Central memory CD8-positive, alpha-beta T cell (primary cell): Measurements from ENCODE around the gene PRKCE.

Experiments used
- ATAC-seq: fragments of 150-1000 bp; cut with Tn5 transposase; replicated peaks from 2 replicates; pipeline ENCODE4 v1.10.0; 2022; ENCODE audit warnings: mild to moderate bottlenecking, moderate FRiP score, moderate number of reproducible peaks; ENCODE audit not compliant: poor library complexity, severe bottlenecking; ENCODE audit errors: extremely low read depth
- DNase-seq, 2 donors: peaks; one replicate each; pipeline ENCODE4 v3.0.0; 2021; ENCODE audit warnings: low spot score in 2 of 2
- H3K27ac Mint-ChIP-seq: one replicate; pipeline ENCODE4 v1.8.0; 2022; ENCODE audit warnings: low read depth, mild to moderate bottlenecking, moderate library complexity, mixed read lengths
- H3K27me3 Mint-ChIP-seq: one replicate; pipeline ENCODE4 v1.8.0; 2022; ENCODE audit warnings: mixed read lengths
- H3K36me3 Mint-ChIP-seq: one replicate; pipeline ENCODE4 v1.8.0; 2022; ENCODE audit warnings: mild to moderate bottlenecking, moderate library complexity, mixed read lengths; ENCODE audit not compliant: insufficient read depth
- H3K4me1 Mint-ChIP-seq: one replicate; pipeline ENCODE4 v1.8.0; 2022; ENCODE audit warnings: mixed read lengths
- H3K4me3 Mint-ChIP-seq: one replicate; pipeline ENCODE4 v1.8.0; 2022; ENCODE audit warnings: mild to moderate bottlenecking, moderate library complexity, mixed read lengths
- H3K9me3 Mint-ChIP-seq: one replicate; pipeline ENCODE4 v1.8.0; 2022; ENCODE audit warnings: mixed read lengths

Gene PRKCE

DNA sequence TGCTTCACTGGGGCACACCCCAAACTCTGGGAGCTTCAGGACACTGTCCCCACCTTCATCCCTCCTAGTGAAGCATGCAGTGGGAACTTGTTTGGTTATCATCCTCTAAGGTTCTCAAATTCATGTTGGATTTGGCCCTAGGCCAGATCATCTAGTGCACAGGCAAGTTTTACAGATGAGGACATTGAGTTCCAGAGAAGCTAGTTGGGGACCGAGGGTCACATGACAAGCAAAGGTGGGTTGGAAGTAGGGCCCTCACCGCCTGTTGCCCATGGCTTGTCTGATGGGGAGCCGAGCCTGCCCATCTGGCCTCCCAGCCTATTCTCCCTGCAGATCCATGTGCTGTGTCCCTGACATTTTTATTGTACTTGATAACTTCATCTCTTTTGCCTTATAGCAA is 2.8 kb downstream of the PRKCE start:
- DNase-seq (no peak), ATAC-seq (no peak)
- Mint-ChIP-seq H3K4me3 (no peak overlapping the region), H3K36me3 (peaks cover 21% of the 10 kb centered on the region), H3K4me1 (peaks cover 37% of the 10 kb centered on the region), H3K27me3 (no peaks in the 10 kb centered on the region), H3K27ac (no peak overlapping the region), H3K9me3 (no peaks in the 10 kb centered on the region)

DNA sequence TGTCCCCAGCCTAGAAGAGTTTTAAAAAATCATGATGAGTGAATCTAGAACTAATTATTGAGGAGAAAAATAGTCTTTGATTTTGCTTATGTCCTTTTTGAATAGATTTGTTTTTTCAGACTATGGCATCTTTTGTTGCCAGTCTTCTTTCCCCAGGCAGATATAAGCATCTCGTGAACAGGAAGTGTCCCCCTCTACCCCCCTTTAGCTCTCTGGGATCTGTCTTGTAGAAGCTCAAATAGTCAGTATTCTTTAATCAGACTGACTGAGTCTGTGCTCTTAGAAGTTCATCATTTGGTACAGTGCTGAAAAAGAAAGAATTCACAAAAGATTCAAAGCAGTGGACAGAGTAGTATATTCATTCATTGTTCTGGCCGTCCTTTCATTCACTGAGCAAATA is 10.4 kb downstream of the PRKCE start:
- Mint-ChIP-seq H3K27ac (no peak overlapping the region), H3K36me3 (peaks cover 4% of the 10 kb centered on the region), H3K4me1 (peaks cover 25% of the 10 kb centered on the region), H3K4me3 (no peak overlapping the region), H3K27me3 (no peaks in the 10 kb centered on the region), H3K9me3 (no peaks in the 10 kb centered on the region)
- no peak for ATAC-seq
- no peak for DNase-seq

DNA sequence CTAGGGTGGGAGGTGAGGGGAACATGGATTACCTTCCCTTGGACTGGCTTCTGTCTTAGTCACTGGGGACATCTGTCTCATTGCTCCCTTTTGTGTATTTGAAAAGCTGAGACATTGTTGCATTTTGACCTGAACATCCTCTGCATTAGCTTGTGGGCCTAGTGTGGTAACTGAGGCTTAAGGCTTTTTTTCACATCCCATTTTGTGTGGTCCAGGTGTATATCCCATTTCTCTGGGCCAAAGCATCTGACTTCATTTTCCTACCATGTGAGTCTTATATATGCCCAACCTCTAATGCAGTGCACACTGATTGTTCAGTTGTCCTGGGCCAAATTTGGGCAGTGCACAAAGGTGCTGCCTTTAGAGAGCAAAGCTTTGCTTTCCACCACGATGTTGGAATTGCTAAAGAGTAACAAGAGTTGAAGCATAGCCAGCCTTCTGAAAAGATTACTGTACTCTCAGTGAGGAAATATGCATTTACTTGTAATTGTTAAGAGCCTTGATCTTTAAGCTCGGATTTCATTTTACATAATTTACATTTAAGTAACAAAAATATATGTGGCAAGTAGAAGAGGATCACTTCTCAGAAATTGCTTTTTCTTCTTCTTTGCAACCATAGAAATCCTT is 13.3 kb downstream of the PRKCE start:
- Mint-ChIP-seq H3K4me3 (no peak overlapping the region), H3K27me3 (no peaks in the 10 kb centered on the region), H3K36me3 (peaks cover 6% of the 10 kb centered on the region), H3K27ac (no peak overlapping the region), H3K9me3 (no peaks in the 10 kb centered on the region), H3K4me1 (peaks cover 12% of the 10 kb centered on the region)
- no peak for DNase-seq
- no peak for ATAC-seq

DNA sequence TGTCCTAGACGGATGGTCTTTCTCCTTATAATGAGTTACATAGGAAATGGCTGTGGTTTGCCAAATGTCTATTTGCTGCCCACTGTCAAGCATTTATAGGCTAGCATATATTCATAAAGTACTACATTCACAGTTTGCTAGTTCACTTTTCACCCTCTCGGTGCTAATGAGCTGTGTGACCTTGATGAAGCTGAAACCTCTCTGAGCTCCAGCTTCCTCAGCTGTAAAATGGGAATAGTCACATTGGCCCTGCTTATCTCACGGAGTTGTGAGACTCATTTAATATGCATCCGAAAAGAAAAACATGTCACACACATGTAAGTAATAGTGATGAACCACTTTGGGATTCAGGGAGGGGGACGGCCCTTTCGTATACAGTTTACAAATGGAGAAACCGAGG is 17.0 kb downstream of the PRKCE start:
- Mint-ChIP-seq H3K36me3 (peaks cover 3% of the 10 kb centered on the region), H3K27me3 (no peaks in the 10 kb centered on the region), H3K4me3 (no peak overlapping the region), H3K9me3 (no peaks in the 10 kb centered on the region), H3K4me1 (no peaks in the 10 kb centered on the region), H3K27ac (no peak overlapping the region)
- no peak for DNase-seq
- ATAC-seq, result no peak

DNA sequence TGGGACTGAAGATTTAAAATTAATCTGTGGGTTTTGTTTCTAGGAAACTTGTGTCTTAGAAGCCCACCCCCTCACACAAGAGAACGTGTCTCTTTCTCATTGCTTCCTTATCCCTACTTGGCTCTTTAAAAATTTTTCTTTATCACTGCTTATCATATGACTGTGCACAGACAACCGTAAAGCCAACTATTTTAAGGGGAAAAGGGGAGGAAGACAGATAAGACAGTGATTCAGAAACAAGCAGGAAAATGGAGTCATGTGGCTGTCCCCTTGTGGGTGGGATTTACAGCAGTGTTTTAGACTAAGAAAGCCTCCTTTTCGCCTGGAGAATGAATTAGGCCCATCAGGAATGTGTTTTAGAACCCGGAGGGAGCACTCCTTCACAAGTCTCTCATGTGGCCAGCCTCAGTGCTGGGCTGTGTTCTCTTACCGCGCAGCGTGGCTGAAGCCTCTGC is 17.6 kb downstream of the PRKCE start:
- DNase-seq (no peak), ATAC-seq (no peak)
- H3K4me1 Mint-ChIP-seq, result no peaks in the 10 kb centered on the region
- H3K36me3 Mint-ChIP-seq, result peaks cover 3% of the 10 kb centered on the region
- no peaks in the 10 kb centered on the region for H3K27me3 Mint-ChIP-seq
- no peak overlapping the region for H3K4me3 Mint-ChIP-seq
- no peaks in the 10 kb centered on the region for H3K9me3 Mint-ChIP-seq
- no peak overlapping the region for H3K27ac Mint-ChIP-seq

DNA sequence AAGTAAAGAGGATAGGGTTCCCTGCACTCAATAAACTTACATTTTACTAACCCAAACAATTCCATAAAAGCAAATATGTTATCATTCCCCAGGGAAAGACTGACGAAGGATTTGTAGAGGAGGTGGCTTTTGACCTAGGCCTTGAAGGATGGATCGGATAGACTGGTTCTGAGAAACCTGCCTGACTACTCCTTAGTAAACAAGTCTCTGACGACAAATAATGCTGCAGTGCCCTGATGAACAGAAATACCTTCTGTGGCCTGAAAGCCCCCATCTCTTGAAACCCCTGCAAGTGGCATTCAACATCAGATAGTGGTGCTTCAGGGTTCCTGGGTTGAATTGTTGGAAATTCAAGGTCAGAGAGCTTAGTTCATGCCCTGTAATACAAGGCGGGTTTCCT is 19.2 kb downstream of the PRKCE start:
- no peaks in the 10 kb centered on the region for H3K4me1 Mint-ChIP-seq
- H3K9me3 Mint-ChIP-seq, result no peaks in the 10 kb centered on the region
- no peak overlapping the region for H3K27ac Mint-ChIP-seq
- peaks cover 3% of the 10 kb centered on the region for H3K36me3 Mint-ChIP-seq
- no peaks in the 10 kb centered on the region for H3K27me3 Mint-ChIP-seq
- H3K4me3 Mint-ChIP-seq, result no peak overlapping the region
- ATAC-seq (no peak), DNase-seq (no peak)

DNA sequence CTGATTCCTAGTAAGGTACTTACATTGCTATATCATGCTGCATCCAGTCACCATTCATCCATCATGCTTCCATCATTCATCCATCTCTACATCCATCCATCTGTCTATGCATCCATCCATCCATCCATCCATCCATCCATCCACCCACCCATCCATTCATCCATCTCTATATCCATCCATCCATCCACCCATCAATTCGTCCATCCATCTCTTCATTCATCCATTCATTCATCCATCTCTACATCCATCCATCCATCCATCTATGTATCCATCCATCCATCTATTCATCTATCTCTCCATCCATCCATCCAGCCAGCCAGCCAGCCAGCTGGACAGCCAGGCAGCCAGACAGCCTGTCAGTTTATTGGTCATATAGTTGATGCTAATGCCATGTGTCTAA is 20.7 kb downstream of the PRKCE start:
- no peak overlapping the region for H3K4me3 Mint-ChIP-seq
- H3K36me3 Mint-ChIP-seq, result peaks cover 3% of the 10 kb centered on the region
- H3K4me1 Mint-ChIP-seq, result no peaks in the 10 kb centered on the region
- ATAC-seq (no peak), DNase-seq (no peak)
- no peak overlapping the region for H3K27ac Mint-ChIP-seq
- H3K9me3 Mint-ChIP-seq, result no peaks in the 10 kb centered on the region
- H3K27me3 Mint-ChIP-seq, result no peaks in the 10 kb centered on the region

DNA sequence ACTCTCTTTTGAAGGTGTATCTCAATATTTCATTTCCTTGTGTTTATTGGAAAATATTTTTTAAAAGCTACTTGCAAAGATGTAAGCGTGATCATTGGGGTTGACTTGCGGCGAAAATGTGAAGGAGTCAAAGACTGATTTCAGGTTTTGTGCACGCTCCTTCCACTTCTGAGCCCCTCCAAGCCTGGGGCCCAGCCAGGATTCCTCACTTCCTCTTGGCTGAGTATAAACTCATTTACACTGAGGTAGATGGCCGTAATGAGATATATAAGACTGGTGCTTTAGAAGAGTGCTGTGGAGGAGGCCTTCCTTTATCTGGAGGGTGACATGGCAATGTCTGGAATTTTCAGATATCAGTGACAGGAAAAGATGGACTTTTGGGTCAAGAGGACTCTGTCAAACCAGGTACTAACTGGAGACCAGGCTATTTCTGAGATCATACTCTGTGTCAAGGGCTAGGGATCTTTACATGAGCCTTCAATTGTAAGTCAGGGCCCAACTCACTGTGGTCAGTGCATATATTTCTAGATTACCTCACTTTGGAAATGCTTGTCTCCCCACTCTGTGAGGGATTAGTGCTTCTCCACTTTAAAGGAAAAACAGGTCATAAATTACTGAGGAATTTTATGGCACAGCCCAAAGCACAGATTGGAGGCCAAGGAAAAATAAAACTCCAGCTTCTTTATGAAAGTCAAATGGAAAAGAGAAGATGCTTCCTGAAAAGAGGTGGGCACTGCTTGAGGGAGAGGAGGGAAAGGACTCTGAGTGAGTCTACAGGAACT is 22.8 kb downstream of the PRKCE start:
- Mint-ChIP-seq H3K4me1 (no peaks in the 10 kb centered on the region), H3K36me3 (peaks cover 2% of the 10 kb centered on the region), H3K27me3 (no peaks in the 10 kb centered on the region), H3K27ac (no peak overlapping the region), H3K4me3 (no peak overlapping the region), H3K9me3 (no peaks in the 10 kb centered on the region)
- no peak for DNase-seq
- ATAC-seq, result no peak

DNA sequence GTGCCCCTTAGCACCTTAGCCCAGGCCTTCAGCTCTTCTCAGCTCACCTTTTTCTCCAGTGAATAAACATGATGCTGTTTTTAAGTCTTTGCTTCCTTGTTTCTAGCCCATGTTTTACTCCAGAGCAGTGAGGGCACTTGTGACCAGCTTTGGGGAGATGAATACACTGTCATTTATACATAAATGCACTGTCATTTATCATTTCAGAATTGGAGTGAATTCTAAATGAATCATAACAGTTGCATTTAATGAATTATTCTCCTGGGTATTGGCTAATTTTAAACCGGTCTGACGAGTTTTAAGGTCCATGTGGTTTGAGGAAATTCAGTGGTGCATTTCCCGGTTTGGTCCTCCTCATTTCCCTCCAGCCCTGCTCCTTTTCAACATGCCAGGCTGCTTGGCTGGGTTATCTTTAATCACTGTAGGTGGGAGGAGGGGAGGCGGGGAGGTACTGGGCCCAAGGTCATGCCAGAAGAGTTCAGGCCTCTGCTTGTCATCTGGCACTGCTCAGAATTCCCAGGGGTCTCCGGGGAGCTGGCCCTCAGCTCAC is 23.9 kb downstream of the PRKCE start:
- H3K36me3 Mint-ChIP-seq, result peaks cover 2% of the 10 kb centered on the region
- DNase-seq (no peak), ATAC-seq (no peak)
- H3K9me3 Mint-ChIP-seq, result no peaks in the 10 kb centered on the region
- H3K4me1 Mint-ChIP-seq, result peaks cover 7% of the 10 kb centered on the region
- no peaks in the 10 kb centered on the region for H3K27me3 Mint-ChIP-seq
- H3K27ac Mint-ChIP-seq, result no peak overlapping the region
- H3K4me3 Mint-ChIP-seq, result no peak overlapping the region

DNA sequence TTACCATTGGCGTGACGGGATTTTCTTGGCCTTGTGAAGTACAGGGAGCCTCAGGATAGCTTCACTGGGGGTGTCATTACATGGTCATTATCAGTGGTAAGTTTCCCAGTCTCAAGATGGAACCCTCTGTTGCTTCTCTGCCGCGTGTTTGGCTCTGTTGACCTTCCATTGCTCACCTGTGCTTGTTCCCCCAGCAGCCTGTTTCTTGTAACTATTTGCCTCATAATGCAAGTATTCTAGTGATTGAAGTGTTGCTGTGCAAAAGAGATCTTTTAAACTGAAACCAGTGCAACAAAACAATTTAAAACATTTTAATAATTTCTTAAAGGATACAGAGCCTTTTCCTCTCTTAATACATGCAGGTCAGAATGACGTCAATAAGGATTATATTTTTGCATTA is 24.6 kb downstream of the PRKCE start:
- Mint-ChIP-seq H3K4me1 (peaks cover 7% of the 10 kb centered on the region), H3K36me3 (peaks cover 2% of the 10 kb centered on the region), H3K27ac (no peak overlapping the region), H3K4me3 (no peak overlapping the region), H3K27me3 (no peaks in the 10 kb centered on the region), H3K9me3 (no peaks in the 10 kb centered on the region)
- DNase-seq (no peak), ATAC-seq (no peak)

DNA sequence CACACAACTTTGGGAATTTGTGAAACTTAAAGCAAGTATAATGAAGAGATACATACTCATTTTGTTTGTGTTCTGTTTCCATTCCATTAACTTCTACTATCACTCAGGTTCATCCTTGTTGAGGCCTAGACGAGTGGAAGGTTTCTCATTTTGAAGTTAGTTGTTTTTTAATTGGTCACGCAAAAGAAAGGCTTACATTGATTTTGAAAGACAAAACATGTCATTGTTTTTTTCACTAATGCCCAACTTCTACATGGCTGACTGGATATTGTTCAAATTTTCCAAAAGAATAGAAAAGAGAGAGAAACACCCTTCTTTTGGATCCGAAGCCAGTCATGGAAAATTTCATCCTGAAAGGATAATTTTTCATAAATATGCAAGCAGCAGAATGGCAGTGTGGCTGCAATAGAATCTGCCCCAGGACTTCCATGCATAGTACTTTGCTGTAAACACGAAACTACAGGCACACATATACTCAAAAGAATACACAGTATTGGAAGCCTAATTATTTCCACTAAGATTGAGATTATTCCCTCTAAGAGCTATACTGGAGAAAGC is 27.4 kb downstream of the PRKCE start:
- Mint-ChIP-seq H3K9me3 (no peaks in the 10 kb centered on the region), H3K36me3 (peaks cover 2% of the 10 kb centered on the region), H3K4me3 (no peak overlapping the region), H3K4me1 (peaks cover 15% of the 10 kb centered on the region), H3K27me3 (no peaks in the 10 kb centered on the region), H3K27ac (no peak overlapping the region)
- DNase-seq, result no peak
- no peak for ATAC-seq

DNA sequence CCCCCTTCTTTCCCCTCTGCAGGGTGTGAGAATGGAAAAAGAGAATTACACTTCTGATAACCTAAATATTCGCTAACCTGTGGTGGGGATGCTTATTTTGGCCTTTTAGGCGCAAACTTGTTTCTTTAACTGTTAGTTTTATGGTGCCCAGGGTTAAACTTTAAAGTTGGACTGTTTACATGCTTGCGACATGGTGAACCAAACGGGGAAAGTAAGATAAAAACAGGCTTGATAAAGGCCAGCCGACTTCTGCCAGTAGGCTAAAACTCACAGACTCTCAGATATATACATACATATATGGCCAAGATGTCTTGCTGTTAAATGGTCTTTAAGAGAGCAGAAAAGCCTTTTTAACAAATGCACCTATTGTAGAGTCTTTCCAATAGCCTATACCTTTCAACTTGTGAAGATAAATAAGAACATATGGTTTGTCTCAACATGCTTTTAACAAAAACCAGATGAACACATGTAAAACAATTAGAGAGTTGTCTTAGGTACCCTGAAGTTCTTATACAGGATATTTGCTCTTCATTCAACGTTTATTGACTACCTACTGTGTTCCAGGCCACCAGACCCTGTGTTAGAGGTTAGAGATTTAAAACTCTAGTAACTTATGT is 29.0 kb downstream of the PRKCE start:
- H3K27ac Mint-ChIP-seq, result no peak overlapping the region
- H3K4me3 Mint-ChIP-seq, result no peak overlapping the region
- ATAC-seq (no peak), DNase-seq (no peak)
- H3K27me3 Mint-ChIP-seq, result no peaks in the 10 kb centered on the region
- H3K9me3 Mint-ChIP-seq, result no peaks in the 10 kb centered on the region
- peaks cover 2% of the 10 kb centered on the region for H3K36me3 Mint-ChIP-seq
- H3K4me1 Mint-ChIP-seq, result peaks cover 20% of the 10 kb centered on the region
